ENCODE results near the gene NTRK2.

DNA sequence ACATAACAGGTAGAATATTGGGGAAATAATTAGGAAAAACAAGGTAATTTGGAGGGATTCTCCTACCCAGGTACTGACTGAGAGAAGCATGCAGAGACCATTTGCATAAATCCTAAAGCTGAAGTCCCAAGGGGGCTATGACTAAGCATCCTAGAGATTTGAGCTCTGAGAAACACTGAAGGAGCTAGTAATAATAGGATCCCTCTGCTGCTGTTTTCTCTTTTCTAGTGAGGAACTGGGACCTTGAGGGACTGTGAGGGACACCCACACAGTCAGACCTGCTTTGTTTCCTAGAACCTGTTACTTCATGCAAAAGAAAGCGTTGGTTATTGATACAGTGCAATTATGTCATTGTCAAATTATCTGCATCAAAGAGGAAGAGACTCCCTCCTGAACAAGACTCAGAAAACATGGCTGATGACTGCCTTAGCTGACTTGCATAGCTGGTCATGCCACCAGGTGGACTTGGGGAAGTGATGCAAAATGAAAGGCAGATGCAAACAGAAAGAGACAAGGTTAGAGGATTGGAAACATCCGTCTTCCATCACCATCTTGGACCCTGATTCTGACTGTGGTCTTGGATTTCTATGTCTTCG is 335.4 kb downstream of the NTRK2 start:
- TF ChIP-seq, protein P1, sequence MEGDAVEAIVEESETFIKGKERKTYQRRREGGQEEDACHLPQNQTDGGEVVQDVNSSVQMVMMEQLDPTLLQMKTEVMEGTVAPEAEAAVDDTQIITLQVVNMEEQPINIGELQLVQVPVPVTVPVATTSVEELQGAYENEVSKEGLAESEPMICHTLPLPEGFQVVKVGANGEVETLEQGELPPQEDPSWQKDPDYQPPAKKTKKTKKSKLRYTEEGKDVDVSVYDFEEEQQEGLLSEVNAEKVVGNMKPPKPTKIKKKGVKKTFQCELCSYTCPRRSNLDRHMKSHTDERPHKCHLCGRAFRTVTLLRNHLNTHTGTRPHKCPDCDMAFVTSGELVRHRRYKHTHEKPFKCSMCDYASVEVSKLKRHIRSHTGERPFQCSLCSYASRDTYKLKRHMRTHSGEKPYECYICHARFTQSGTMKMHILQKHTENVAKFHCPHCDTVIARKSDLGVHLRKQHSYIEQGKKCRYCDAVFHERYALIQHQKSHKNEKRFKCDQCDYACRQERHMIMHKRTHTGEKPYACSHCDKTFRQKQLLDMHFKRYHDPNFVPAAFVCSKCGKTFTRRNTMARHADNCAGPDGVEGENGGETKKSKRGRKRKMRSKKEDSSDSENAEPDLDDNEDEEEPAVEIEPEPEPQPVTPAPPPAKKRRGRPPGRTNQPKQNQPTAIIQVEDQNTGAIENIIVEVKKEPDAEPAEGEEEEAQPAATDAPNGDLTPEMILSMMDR (optimal IDR thresholded peaks at IDR 0.05 in 1 of 3, IDR thresholded peaks at IDR 0.05 in 1 of 3, conservative IDR thresholded peaks at IDR 0.05 in 1 of 3; ENCODE audit: extremely low read depth in 1 of 3, insufficient read depth in 2 of 3, low read length in 3 of 3): no peak
- no peak for TF ChIP-seq EZH2 (IDR thresholded peaks at IDR 0.05; ENCODE audit: low read length)
